Loucy (cell line): ENCODE measurements around the gene SLC29A2.
A peak's percentile ranks its signal among the peaks of the same experiment; 100 is the strongest.

Experiments
- H2AFZ ChIP-seq: fragments of 200-600 bp; sonication (generic); 2 replicates; pipeline ENCODE4 v1.6.0; 2016; ENCODE audit warnings: antibody characterized with exemption, mild to moderate bottlenecking, low read length, moderate library complexity
- H3F3A ChIP-seq: fragments of 200-600 bp; 2 replicates; pipeline ENCODE4 v1.6.0; 2016; ENCODE audit warnings: antibody characterized with exemption, low read depth, mild to moderate bottlenecking
- H3K27me3 ChIP-seq: fragments of 200-600 bp; sonication (generic); 2 replicates; pipeline ENCODE4 v1.6.1; 2014; ENCODE audit warnings: low read length, mild to moderate bottlenecking; ENCODE audit not compliant: insufficient read depth, poor library complexity, severe bottlenecking
- H3K36me3 ChIP-seq: fragments of 200-600 bp; sonication (generic); 2 replicates; pipeline ENCODE4 v1.6.1; 2016; ENCODE audit warnings: low read length; ENCODE audit not compliant: insufficient read depth
- H3K4me1 ChIP-seq: fragments of 200-600 bp; sonication (generic); 2 replicates; pipeline ENCODE4 v1.5.1; 2014; ENCODE audit warnings: low read length, mild to moderate bottlenecking; ENCODE audit not compliant: insufficient read depth, poor library complexity, severe bottlenecking
- H3K4me2 ChIP-seq: fragments of 200-600 bp; sonication (generic); 2 replicates; pipeline ENCODE4 v1.6.0; 2014; ENCODE audit warnings: antibody characterized with exemption, low read length, low read depth, mild to moderate bottlenecking; ENCODE audit not compliant: poor library complexity, severe bottlenecking
- H3K4me3 ChIP-seq: fragments of 200-600 bp; sonication (generic); 2 replicates; pipeline ENCODE4 v1.5.1; 2014; ENCODE audit warnings: low read length, mild to moderate bottlenecking, mixed read lengths; ENCODE audit not compliant: poor library complexity, severe bottlenecking
- H3K79me2 ChIP-seq: fragments of 200-600 bp; sonication (generic); 2 replicates; pipeline ENCODE4 v1.6.1; 2014; ENCODE audit warnings: low read length; ENCODE audit not compliant: insufficient read depth
- H3K9ac ChIP-seq: fragments of 200-600 bp; sonication (generic); 2 replicates; pipeline ENCODE4 v1.6.0; 2014; ENCODE audit warnings: mild to moderate bottlenecking, low read depth, low read length, moderate library complexity; ENCODE audit not compliant: poor library complexity, severe bottlenecking
- H3K9me2 ChIP-seq: fragments of 200-600 bp; sonication (generic); replicated peaks from 2 replicates; pipeline ENCODE4 v1.6.1; 2016; ENCODE audit warnings: low read depth, low read length, mixed read lengths
- H3K9me3 ChIP-seq: fragments of 200-600 bp; sonication (generic); 2 replicates; pipeline ENCODE4 v1.6.1; 2014; ENCODE audit warnings: mild to moderate bottlenecking, antibody characterized with exemption, low read length, low read depth; ENCODE audit not compliant: insufficient read depth
- H4K20me1 ChIP-seq: fragments of 200-600 bp; sonication (generic); 2 replicates; pipeline ENCODE4 v1.6.0; 2014; ENCODE audit warnings: antibody characterized with exemption, low read length, mild to moderate bottlenecking; ENCODE audit not compliant: insufficient read depth, poor library complexity, severe bottlenecking
- CTCF ChIP-seq: fragments of 200-600 bp; sonication (generic); conservative IDR thresholded peaks from 2 replicates; pipeline ENCODE4 v1.5.1; 2014; ENCODE audit warnings: mild to moderate bottlenecking, antibody characterized with exemption, low read length
- EZH2phosphoT487 ChIP-seq: fragments of 200-600 bp; IDR thresholded peaks from 2 replicates; pipeline ENCODE4 v1.6.1; 2018; ENCODE audit warnings: antibody characterized with exemption, mild to moderate bottlenecking, moderate library complexity, borderline replicate concordance

The SLC29A2 gene

GRCh38 chr11:66317723-66318599, 53.6 kb downstream of the SLC29A2 start:
- Histone ChIP-seq H3F3A (no peaks in the 10 kb centered on the region), H3K9me2 (no peaks in the 10 kb centered on the region), H3K36me3 (no peaks in the 10 kb centered on the region), H3K79me2 (no peaks in the 10 kb centered on the region), H3K9me3 (no peaks in the 10 kb centered on the region), H3K4me3 (peak overlapping the region; percentile 58), H3K4me1 (peaks cover 42% of the 10 kb centered on the region), H3K27me3 (no peaks in the 10 kb centered on the region), H2AFZ (peak overlapping the region; percentile 18; the same call in 1 of the 2 replicates), H4K20me1 (no peaks in the 10 kb centered on the region), H3K4me2 (peak overlapping the region; percentile 69), H3K9ac (peak overlapping the region; percentile 66)
- TF ChIP-seq EZH2phosphoT487 (no peak), CTCF (no peak)

GRCh38 chr11:66317322-66317722, 54.2 kb downstream of the SLC29A2 start:
- Histone ChIP-seq H3F3A (no peaks in the 10 kb centered on the region), H3K27me3 (no peaks in the 10 kb centered on the region), H3K9ac (peak overlapping the region; percentile 66), H3K4me3 (peak overlapping the region; percentile 58), H3K4me2 (peak overlapping the region; percentile 69), H3K79me2 (no peaks in the 10 kb centered on the region), H3K4me1 (peaks cover 43% of the 10 kb centered on the region), H3K9me3 (no peaks in the 10 kb centered on the region), H2AFZ (0 out of 2 replicates have a peak overlapping the region, but pooled peaks have one; percentile 18), H3K36me3 (no peaks in the 10 kb centered on the region), H3K9me2 (no peaks in the 10 kb centered on the region), H4K20me1 (no peaks in the 10 kb centered on the region)
- TF ChIP-seq EZH2phosphoT487 = no peak
- TF ChIP-seq CTCF = no peak

GRCh38 chr11:66316849-66317251, 54.7 kb downstream of the SLC29A2 start, which contains the start of gene CD248:
CD248 (minus strand) TSS chr11:66317044; CDS start chr11:66317027, 17 bp downstream.
- Histone ChIP-seq H3K4me3 (peak within 1 kb of the TSS; percentile 58), H3K9me2 (no peaks in the 10 kb centered on the region), H3K9ac (peak within 1 kb of the TSS; percentile 66), H3K79me2 (no peaks in the 10 kb centered on the region), H3K4me1 (peaks cover 43% of the 10 kb centered on the region), H2AFZ (0 out of 2 replicates have a peak within 1 kb of the TSS, but pooled peaks have one; percentile 18), H3K9me3 (no peaks in the 10 kb centered on the region), H3F3A (no peaks in the 10 kb centered on the region), H4K20me1 (no peaks in the 10 kb centered on the region), H3K27me3 (no peaks in the 10 kb centered on the region), H3K36me3 (no peaks in the 10 kb centered on the region), H3K4me2 (peak within 1 kb of the TSS; percentile 69)
- TF ChIP-seq EZH2phosphoT487 = no peak
- TF ChIP-seq CTCF = no peak
